Prostate gland (tissue), 1 donor: Measurements from ENCODE around the gene SLC16A7.

Source experiments
- POLR2A ChIP-seq: fragments of 450-650 bp; IDR thresholded peaks from one replicate; pipeline ENCODE4 v1.6.1; 2016; ENCODE audit warnings: antibody characterized with exemption, mild to moderate bottlenecking
- POLR2AphosphoS5 ChIP-seq: sonication (generic); formaldehyde crosslinking; IDR thresholded peaks from one replicate; pipeline ENCODE4 v1.6.1; 2017; ENCODE audit warnings: antibody characterized with exemption

- TF ChIP-seq POLR2A (no peak), POLR2AphosphoS5 (no peak)
Observed at GRCh38 chr12:59715434-59715833, 119.6 kb downstream of the SLC16A7 start.
